Calu3 (cell line): ENCODE results near the gene ZBTB39. TPM values are rescaled to one million over a fixed set of nuclear protein-coding genes. Genes with fewer than 3 reads are reported as not detected.

Experiments used
- BruUV-seq: library from RNA; stranded (reverse); fragments of 400-500 nt; replicated peaks from 2 replicates; lab custom pipeline; 2021; lab: Mats Ljungman, UMichigan
- CTCF ChIA-PET: fragments of 300-600 bp; sonication (Branson Sonifier 250); formaldehyde crosslinking; loops from one replicate; lab custom pipeline; 2022; ENCODE audit warnings: antibody characterized with exemption; lab: Charles Lee
- DNase-seq: peaks from one replicate; pipeline ENCODE4 v3.0.0; 2022
- H3K27ac Mint-ChIP-seq: one replicate; pipeline ENCODE4 v1.8.0; 2022; ENCODE audit warnings: mixed read lengths; ENCODE audit not compliant: unreplicated experiment
- H3K27me3 Mint-ChIP-seq: one replicate; pipeline ENCODE4 v1.8.0; 2022; ENCODE audit warnings: mixed read lengths; ENCODE audit not compliant: unreplicated experiment
- H3K36me3 Mint-ChIP-seq: one replicate; pipeline ENCODE4 v1.8.0; 2022; ENCODE audit warnings: mild to moderate bottlenecking, moderate library complexity, mixed read lengths; ENCODE audit not compliant: insufficient read depth, unreplicated experiment
- H3K4me1 Mint-ChIP-seq: one replicate; pipeline ENCODE4 v1.8.0; 2022; ENCODE audit warnings: mild to moderate bottlenecking, low read depth, mixed read lengths; ENCODE audit not compliant: unreplicated experiment
- H3K4me3 Mint-ChIP-seq: one replicate; pipeline ENCODE4 v1.8.0; 2022; ENCODE audit warnings: mild to moderate bottlenecking, low read depth, moderate library complexity, mixed read lengths; ENCODE audit not compliant: unreplicated experiment
- H3K9me3 Mint-ChIP-seq: one replicate; pipeline ENCODE4 v1.8.0; 2022; ENCODE audit warnings: low read depth, mixed read lengths; ENCODE audit not compliant: unreplicated experiment
- CTCF ChIP-seq: fragments of 200-600 bp; IDR thresholded peaks from one replicate; pipeline ENCODE4 v1.8.0; 2022; ENCODE audit warnings: antibody characterized with exemption; ENCODE audit not compliant: unreplicated experiment
- intact Hi-C: fragments of 100-400 bp; cut with micrococcal nuclease; formaldehyde crosslinking; loops from one replicate; pipeline ENCODE4 v1.10.0; 2022; ENCODE audit not compliant: unreplicated experiment
- total RNA-seq: library from RNA; stranded (reverse); gene quantifications from 2 replicates; pipeline ENCODE4 v1.2.3, GENCODE V29; 2022

The ZBTB39 gene
- total RNA-seq, 1 experiment from 2014 or later: 10.8 TPM

DNA sequence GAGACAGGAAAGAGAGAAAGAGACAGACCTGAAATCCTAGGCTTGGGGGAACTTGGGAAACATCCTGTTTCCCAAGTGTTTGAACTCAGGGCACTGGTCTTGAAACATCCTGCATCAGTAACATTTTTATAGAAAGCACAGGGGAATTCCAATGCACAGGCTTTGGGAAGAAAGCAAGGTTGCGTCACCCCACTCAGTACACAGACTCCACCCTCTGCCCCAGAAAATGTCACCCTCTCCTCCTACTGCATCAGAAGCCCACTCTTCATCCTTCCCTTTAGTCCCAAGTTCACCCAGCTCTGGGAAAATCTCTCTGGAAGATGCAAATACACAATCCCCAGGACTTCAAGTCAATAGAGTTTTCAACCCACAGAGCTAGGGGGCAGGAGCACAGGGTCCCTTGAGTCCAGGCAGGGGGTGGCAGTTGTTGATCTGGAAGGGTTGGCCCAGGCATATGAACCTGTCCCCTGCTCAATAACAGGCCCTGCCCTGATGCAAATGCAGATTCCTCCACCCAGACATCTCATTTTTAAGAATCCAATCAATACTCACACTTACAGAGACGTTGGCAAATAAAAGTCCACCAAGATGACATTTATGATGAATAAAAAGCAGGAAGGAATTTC lies 50.6 kb downstream of the ZBTB39 start:
- no peak for TF ChIP-seq CTCF
- no peak for DNase-seq
- Mint-ChIP-seq H3K27ac (no peak overlapping the region), H3K27me3 (peaks cover 74% of the 10 kb centered on the region), H3K4me1 (peaks cover 21% of the 10 kb centered on the region), H3K36me3 (no peaks in the 10 kb centered on the region), H3K4me3 (no peak overlapping the region), H3K9me3 (no peaks in the 10 kb centered on the region)
- CTCF ChIA-PET: no interaction called here
- intact Hi-C loops: no loop called here
- no TSS peak for BruUV-seq

DNA sequence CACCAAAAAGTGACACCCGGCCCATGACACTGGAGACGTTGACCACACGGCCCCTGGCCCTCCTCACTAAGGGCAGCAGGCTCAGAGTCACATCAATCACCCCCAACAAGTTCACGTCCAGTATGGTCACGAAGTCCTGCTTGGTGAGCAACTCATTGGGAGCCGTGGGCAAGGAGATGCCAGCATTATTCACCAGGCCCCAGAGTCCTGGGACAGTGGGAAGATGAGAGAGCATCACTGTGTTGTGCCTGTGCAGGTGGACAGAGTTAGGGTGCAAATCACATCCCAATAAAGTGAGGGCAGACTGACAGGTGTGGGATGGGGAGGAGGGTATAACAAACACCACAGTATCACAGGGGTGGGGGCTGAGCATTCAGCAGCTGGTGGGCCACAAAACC lies 51.4 kb downstream of the ZBTB39 start:
- CTCF ChIA-PET: no interaction called here
- intact Hi-C loops: no loop called here
- Mint-ChIP-seq H3K9me3 (no peaks in the 10 kb centered on the region), H3K36me3 (no peaks in the 10 kb centered on the region), H3K4me1 (peaks cover 21% of the 10 kb centered on the region), H3K4me3 (no peak overlapping the region), H3K27ac (no peak overlapping the region), H3K27me3 (peaks cover 71% of the 10 kb centered on the region)
- TF ChIP-seq CTCF: no peak
- no TSS peak for BruUV-seq
- DNase-seq: no peak

GRCh38 chr12:56954057-56954957 lies 52.0 kb downstream of the ZBTB39 start:
- DNase-seq: no peak
- peaks cover 21% of the 10 kb centered on the region for H3K4me1 Mint-ChIP-seq
- CTCF ChIA-PET: no interaction called here
- BruUV-seq: no TSS peak
- H3K27me3 Mint-ChIP-seq: peaks cover 64% of the 10 kb centered on the region
- no peak overlapping the region for H3K27ac Mint-ChIP-seq
- no peaks in the 10 kb centered on the region for H3K9me3 Mint-ChIP-seq
- H3K36me3 Mint-ChIP-seq: no peaks in the 10 kb centered on the region
- H3K4me3 Mint-ChIP-seq: no peak overlapping the region
- intact Hi-C loops: no loop called here
- no peak for TF ChIP-seq CTCF

- no peaks in the 10 kb centered on the region for H3K36me3 Mint-ChIP-seq
- intact Hi-C loops: no loop called here
- no peak overlapping the region for H3K27ac Mint-ChIP-seq
- H3K27me3 Mint-ChIP-seq: peaks cover 59% of the 10 kb centered on the region
- H3K4me3 Mint-ChIP-seq: no peak overlapping the region
- no TSS peak for BruUV-seq
- H3K4me1 Mint-ChIP-seq: peaks cover 21% of the 10 kb centered on the region
- H3K9me3 Mint-ChIP-seq: no peaks in the 10 kb centered on the region
- no peak for TF ChIP-seq CTCF
- CTCF ChIA-PET: no interaction called here
- DNase-seq: no peak
These were observed 53.0 kb downstream of the ZBTB39 start for GRCh38 chr12:56953314-56953713.
